ENCODE measurements around the gene PBRM1. TPM values are rescaled to one million over a fixed set of nuclear protein-coding genes. Genes with fewer than 3 reads are reported as not detected.

Gene PBRM1
- total RNA-seq, 1 donor from 2014 or later: 66.3 TPM

DNA sequence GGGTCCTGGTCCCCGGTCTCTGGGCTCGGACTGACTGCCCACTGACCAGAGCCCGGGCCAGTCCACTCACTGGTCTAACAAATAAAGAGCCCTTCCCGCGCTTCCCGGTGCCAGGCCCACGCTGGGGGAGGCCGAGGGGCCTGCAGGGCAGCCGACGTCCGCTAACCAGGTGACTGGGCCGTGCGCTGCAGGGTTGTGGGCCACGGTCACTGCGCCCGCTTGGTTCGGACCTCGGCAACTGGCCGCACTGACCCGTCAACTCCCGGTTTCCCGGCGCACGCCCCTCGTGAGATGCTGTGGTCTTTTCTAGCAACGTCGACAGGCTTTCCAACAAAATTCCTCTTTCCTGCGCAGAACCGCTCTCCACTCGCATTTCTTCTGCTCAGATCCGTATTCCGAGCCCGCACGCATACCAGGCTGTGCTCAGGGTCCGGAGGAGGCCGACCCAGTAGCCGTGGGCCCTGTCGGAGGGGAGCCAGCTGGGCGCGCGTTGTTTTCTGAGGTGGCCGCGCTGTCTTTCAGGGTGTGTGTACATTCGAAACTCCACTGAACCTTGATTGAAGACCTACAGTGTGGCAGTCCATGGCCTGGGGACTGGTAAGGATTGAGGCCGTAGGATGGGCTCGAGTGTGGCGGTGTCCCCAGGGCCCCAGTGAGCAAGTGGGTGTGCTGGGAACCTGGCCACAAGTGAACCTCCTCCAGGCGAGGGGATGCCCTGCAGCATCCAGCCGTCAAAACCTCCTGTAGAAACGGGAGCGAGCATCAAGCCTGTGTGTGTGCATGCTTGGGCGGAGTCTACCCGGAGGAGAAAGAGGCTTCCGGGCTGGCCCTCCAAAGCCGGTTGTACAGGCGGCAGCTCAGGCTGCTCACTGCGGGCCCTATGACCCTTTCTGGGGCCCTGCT lies 151.2 kb downstream of the PBRM1 start:
- Mint-ChIP-seq H3K27me3 (ENCODE audit: low read depth) (no peaks in the 10 kb centered on the region), H3K4me1 (ENCODE audit: low read depth) (peaks cover 33% of the 10 kb centered on the region), H3K9me3 (no peaks in the 10 kb centered on the region), H3K27ac (peak overlapping the region; percentile 65), H3K4me3 (ENCODE audit: low read depth) (peak overlapping the region; percentile 83), H3K36me3 (ENCODE audit: low read depth) (peaks cover 29% of the 10 kb centered on the region)
- DNase-seq (ENCODE audit: low spot score): no peak
- intact Hi-C loops (cut with micrococcal nuclease): loop anchor here (5.0 to 10.0 kb wide), 3 partner anchors 153 to 480 kb away; partner anchors contain the start of genes DUSP7, GNL3, PBRM1 and STIMATE

DNA sequence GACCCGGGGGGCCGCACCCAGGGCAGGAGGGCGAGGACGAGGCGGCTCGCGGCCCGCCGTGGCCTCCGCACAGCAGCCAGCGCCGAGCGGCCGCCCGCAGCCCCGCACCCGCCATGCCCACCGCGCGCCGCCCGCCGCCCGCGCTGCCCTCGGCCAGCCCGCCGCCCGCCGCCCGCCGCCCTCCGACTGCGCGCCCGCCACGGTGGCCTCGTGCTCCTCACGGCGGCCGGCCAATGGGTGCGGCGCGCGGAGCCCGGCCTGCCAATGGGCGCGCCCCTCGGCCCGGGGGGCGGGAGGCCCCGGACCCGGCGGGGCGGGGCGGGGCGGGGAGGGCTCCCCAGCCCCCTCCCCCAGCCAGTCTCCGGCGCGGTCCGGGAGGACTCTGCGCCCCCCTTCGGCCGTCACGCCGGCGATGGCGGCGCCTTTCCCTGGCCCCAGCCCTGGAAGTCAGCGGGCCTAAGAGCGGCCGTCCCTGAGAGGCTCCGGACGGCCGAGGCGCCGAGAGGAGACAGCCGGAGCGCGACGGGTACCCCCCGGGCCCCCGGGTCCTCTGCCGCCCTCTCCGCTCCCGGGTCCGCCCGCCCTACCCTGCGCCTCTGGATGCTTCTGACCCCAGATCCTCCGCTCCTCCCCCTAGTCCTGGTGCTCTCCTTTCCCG lies 152.0 kb downstream of the PBRM1 start, which contains the start of gene NT5DC2:
TSS of gene NT5DC2 (minus strand) at position 235 of the 658 bp plus-strand sequence. CDS start at position 115, 120 bp downstream.
- H3K9me3 Mint-ChIP-seq: no peaks in the 10 kb centered on the region
- DNase-seq (ENCODE audit: low spot score): peak; percentile 60
- H3K36me3 Mint-ChIP-seq (ENCODE audit: low read depth): peaks cover 22% of the 10 kb centered on the region
- peak within 1 kb of the TSS; percentile 65 for H3K27ac Mint-ChIP-seq
- intact Hi-C loops (cut with micrococcal nuclease): loop anchor here (10.0 kb wide), 2 partner anchors 361 to 479 kb away; partner anchors contain the start of genes DUSP7 and STIMATE
- H3K4me3 Mint-ChIP-seq (ENCODE audit: low read depth): peak within 1 kb of the TSS; percentile 83
- H3K4me1 Mint-ChIP-seq (ENCODE audit: low read depth): peaks cover 26% of the 10 kb centered on the region
- H3K27me3 Mint-ChIP-seq (ENCODE audit: low read depth): no peaks in the 10 kb centered on the region

DNA sequence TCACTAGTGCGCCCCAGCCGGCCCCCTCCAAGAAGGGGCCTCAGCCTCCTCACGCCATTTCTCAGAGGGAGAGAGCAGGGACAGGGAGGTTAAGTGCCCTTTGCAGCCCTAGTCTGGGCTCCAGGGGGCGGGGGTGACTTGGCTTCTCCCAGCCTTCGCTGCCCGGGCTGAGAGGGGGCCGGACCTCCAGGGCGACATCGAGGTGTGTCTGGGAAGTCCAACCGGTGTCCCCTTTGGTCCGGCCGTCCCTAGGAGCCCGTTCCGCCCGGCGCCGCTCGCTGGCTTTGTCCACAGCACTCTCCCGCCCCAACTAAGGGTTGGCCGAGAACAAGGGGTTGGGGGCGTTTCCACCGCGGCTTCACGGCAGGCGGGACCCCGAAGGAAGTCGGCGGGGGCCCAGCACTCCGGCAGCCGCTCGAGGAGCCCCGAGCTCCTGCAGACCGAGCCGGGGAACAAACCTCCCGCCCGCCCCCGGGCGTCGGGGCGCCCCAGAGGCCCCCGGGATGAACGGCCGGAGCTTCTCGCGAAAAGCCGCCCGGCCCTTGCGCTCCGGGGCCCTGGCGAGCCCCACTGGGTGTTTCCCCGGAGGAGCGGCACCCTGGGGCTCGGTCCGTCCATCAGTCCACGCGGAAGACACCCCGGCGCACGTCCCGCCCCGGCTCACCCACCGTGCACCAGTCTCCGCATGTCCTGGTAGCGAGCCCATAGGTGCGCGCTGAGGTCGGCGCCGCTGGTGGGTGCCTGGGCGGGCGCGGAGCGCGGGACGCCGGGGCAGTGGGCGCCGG lies 152.7 kb downstream of the PBRM1 start:
- peaks cover 21% of the 10 kb centered on the region for H3K36me3 Mint-ChIP-seq (ENCODE audit: low read depth)
- H3K4me3 Mint-ChIP-seq (ENCODE audit: low read depth): peak overlapping the region; percentile 80
- H3K9me3 Mint-ChIP-seq: no peaks in the 10 kb centered on the region
- intact Hi-C loops (cut with micrococcal nuclease): loop anchor here (10.0 kb wide), 2 partner anchors 362 to 478 kb away; partner anchors contain the start of genes DUSP7 and STIMATE
- no peak for DNase-seq (ENCODE audit: low spot score)
- H3K4me1 Mint-ChIP-seq (ENCODE audit: low read depth): peaks cover 23% of the 10 kb centered on the region
- H3K27me3 Mint-ChIP-seq (ENCODE audit: low read depth): no peaks in the 10 kb centered on the region
- H3K27ac Mint-ChIP-seq: no peak overlapping the region

DNA sequence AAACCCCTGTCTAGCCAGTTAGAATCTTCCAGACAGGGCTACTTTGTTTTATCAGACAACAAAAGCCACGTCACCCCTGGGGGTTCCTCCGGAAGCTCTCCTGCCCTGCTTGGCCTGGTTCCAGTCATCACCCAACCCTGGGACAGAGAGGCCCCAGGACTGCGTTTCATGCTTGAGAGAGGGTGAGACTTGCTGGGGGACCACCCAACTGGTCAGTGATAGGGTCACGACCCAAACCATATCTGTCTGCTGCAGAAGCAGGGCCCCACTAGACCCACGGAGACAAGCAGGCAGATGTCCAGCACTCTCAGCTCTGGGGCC lies 153.2 kb downstream of the PBRM1 start:
- Mint-ChIP-seq H3K27me3 (ENCODE audit: low read depth) (no peaks in the 10 kb centered on the region), H3K4me1 (ENCODE audit: low read depth) (peaks cover 17% of the 10 kb centered on the region), H3K4me3 (ENCODE audit: low read depth) (peak overlapping the region; percentile 80), H3K36me3 (ENCODE audit: low read depth) (peaks cover 21% of the 10 kb centered on the region), H3K27ac (no peak overlapping the region), H3K9me3 (no peaks in the 10 kb centered on the region)
- DNase-seq (ENCODE audit: low spot score): no peak
- intact Hi-C loops (cut with micrococcal nuclease): loop anchor here (10.0 kb wide), 2 partner anchors 362 to 478 kb away; partner anchors contain the start of genes DUSP7 and STIMATE

DNA sequence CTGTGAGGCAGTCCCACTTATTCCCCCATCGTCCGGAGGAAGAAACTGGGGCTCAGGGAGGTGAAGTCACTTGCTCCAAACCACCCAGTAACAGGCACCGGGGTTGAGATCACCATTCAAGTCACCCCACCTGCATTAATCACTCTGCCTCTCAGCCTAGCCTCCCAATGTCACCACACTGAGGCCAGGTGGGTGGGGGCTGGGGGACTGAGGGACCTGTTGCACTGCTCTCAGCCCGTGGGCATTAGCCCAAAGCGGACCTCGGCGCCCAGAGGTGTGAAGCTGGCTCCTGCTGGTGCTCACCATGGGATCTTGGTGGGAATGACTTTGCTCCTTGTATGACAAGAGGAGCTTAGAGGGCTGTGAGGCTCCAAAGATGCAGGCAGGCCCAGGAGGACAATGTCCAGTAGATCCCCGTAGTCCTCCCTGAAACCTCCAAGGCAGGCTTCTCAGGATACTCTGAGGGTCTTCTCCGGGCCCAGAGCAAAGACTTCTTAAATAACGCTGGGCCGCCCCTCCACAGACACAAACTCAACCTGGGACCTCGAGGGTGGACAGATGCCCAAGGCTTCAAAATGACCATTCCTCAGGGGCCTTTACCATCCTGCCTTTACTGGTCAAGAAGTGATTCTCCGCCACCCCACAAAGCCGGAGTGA lies 153.7 kb downstream of the PBRM1 start:
- no peaks in the 10 kb centered on the region for H3K27me3 Mint-ChIP-seq (ENCODE audit: low read depth)
- peak overlapping the region; percentile 80 for H3K4me3 Mint-ChIP-seq (ENCODE audit: low read depth)
- H3K4me1 Mint-ChIP-seq (ENCODE audit: low read depth): peaks cover 14% of the 10 kb centered on the region
- H3K9me3 Mint-ChIP-seq: no peaks in the 10 kb centered on the region
- H3K27ac Mint-ChIP-seq: no peak overlapping the region
- DNase-seq (ENCODE audit: low spot score): no peak
- peaks cover 22% of the 10 kb centered on the region for H3K36me3 Mint-ChIP-seq (ENCODE audit: low read depth)
- intact Hi-C loops (cut with micrococcal nuclease): loop anchor here (10.0 kb wide), 2 partner anchors 363 to 477 kb away; partner anchors contain the start of genes DUSP7 and STIMATE

DNA sequence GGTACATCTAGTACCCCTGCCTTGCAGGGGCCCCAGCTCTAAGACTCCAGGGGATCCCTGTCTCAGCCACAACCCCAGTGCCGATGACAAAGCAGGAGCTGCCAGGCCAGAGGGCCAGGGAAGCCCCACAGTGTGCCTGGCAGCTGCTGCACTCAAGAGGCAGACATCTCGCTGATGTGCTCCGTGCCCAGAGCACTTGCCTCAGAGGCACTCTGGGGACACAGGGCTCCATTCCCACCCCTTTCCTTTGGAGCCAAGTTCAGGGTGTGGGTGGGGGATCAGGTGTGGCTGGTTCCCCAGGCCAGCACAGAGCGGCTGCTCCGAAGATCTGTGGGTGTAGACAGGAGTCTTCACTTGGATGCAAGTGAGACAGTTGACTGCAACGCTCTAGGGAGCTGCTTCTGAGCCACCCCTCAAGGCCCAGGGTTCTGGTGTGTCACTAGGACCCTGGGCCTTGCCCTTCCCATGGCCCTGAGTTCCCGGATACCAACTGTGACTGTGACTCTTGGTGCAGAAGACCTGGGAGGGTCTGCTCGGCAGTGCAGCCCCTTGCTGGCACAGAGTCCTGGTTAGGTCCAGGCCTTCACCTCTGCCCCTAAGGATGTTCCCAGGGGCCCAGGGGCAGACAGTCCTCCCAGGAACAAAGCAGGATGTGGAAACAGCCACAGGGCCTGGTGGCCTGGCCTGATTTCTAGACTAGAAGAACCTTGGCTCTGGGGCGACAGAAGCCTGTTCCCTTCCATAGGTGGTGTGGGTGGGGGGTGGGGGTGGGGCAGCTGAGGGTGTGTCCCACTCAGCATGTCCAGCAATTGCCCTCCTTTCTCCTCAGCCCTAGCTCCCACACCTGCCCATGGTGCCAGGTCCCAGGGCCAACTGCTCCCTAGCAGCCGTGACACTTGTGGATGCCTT lies 154.5 kb downstream of the PBRM1 start:
- DNase-seq (ENCODE audit: low spot score): no peak
- intact Hi-C loops (cut with micrococcal nuclease): loop anchor here (10.0 kb wide), 2 partner anchors 364 to 476 kb away; partner anchors contain the start of genes DUSP7 and STIMATE
- H3K36me3 Mint-ChIP-seq (ENCODE audit: low read depth): peaks cover 17% of the 10 kb centered on the region
- H3K27ac Mint-ChIP-seq: no peak overlapping the region
- H3K4me1 Mint-ChIP-seq (ENCODE audit: low read depth): peaks cover 12% of the 10 kb centered on the region
- H3K4me3 Mint-ChIP-seq (ENCODE audit: low read depth): no peak overlapping the region
- no peaks in the 10 kb centered on the region for H3K27me3 Mint-ChIP-seq (ENCODE audit: low read depth)
- no peaks in the 10 kb centered on the region for H3K9me3 Mint-ChIP-seq

DNA sequence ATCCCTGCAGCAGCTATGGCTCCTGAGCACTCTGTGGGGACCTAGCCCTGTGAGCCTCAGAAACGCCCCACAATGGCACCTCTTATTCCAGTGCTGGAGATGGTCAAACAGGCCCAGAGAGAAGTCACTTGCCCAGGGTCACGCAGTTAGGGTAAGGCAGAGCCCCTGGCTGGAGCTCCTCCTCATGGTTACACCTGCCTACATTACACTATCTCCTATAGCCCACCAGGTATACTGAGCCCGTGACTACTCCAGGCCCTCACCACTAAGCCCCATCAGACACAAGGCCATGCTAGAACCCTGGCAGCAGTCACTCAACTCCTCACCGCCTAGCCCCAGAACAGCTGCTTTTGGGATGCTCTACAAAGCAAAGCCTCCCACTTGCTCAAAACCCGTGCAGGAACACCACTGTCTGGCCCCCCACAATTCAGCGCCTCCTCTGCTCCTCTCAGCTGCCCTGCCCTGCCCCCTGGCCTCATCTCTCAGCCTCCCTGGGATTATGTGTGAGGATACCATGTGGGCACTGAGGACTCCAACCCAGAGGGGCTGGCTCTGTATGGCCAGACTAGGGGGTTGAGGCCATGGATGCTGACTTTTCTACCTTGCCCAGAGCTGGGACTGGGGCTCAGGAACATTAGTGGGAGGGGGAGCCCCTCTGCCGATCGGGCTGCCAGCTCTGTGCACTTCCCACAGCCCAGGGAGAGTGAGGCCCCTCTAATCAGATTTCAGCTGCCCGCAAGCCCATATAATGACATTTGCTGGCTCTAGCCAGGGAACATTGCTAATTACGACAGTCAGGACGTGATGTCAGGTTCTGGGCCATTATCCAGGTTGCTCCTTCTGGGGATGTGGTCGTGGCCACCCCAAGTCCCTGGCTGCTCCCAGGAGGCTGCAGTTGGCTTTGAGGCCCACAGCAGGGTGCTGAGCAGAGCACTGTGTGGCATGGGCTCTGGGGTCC lies 156.1 kb downstream of the PBRM1 start:
- no peak overlapping the region for H3K4me3 Mint-ChIP-seq (ENCODE audit: low read depth)
- peaks cover 17% of the 10 kb centered on the region for H3K36me3 Mint-ChIP-seq (ENCODE audit: low read depth)
- DNase-seq (ENCODE audit: low spot score): no peak
- no peaks in the 10 kb centered on the region for H3K27me3 Mint-ChIP-seq (ENCODE audit: low read depth)
- intact Hi-C loops (cut with micrococcal nuclease): loop anchor here (10.0 kb wide), 2 partner anchors 365 to 475 kb away; partner anchors contain the start of genes DUSP7 and STIMATE
- peaks cover 6% of the 10 kb centered on the region for H3K4me1 Mint-ChIP-seq (ENCODE audit: low read depth)
- H3K9me3 Mint-ChIP-seq: no peaks in the 10 kb centered on the region
- H3K27ac Mint-ChIP-seq: no peak overlapping the region

DNA sequence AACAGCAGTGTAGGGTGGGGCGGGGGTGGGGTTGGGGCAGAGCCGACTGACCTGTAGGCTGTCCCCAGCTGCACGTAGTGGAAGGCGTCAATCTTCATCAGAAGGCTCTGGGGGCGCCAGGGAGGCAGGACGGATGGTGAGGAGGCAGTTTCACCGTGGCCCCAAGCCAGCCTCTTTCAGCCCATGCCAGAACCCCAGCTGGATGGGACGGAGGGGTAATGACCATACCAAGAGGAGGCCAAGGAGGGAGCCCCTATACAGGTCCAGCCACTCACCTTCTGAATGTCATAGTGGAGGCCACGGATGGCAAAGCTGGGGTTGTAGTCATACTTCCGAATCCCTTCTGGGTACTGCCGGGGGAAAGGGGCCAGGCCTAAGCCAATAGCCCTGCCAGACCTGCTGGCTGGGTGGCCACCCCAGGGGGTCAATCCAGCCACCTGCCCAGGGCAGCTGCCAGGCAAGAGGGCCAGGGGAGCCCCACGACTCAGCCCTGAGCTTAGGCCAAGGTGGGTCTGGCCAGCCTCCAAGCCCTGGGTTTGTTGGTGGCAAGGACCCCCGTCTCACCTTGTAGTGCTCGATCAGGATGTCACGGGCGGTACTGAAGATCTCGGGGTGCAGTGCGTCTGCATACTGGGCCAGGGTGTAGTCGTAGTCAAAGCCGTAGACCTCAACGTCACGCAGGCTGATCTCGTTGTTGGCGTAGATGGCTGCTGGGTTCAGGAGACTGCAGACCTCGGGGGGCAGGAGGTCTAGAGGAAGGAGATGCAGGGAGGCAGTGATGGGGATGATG lies 156.9 kb downstream of the PBRM1 start:
- no peak overlapping the region for H3K4me3 Mint-ChIP-seq (ENCODE audit: low read depth)
- no peak overlapping the region for H3K27ac Mint-ChIP-seq
- no peaks in the 10 kb centered on the region for H3K9me3 Mint-ChIP-seq
- peaks cover 5% of the 10 kb centered on the region for H3K4me1 Mint-ChIP-seq (ENCODE audit: low read depth)
- no peak for DNase-seq (ENCODE audit: low spot score)
- intact Hi-C loops (cut with micrococcal nuclease): no loop called here
- H3K36me3 Mint-ChIP-seq (ENCODE audit: low read depth): peaks cover 17% of the 10 kb centered on the region
- no peaks in the 10 kb centered on the region for H3K27me3 Mint-ChIP-seq (ENCODE audit: low read depth)

DNA sequence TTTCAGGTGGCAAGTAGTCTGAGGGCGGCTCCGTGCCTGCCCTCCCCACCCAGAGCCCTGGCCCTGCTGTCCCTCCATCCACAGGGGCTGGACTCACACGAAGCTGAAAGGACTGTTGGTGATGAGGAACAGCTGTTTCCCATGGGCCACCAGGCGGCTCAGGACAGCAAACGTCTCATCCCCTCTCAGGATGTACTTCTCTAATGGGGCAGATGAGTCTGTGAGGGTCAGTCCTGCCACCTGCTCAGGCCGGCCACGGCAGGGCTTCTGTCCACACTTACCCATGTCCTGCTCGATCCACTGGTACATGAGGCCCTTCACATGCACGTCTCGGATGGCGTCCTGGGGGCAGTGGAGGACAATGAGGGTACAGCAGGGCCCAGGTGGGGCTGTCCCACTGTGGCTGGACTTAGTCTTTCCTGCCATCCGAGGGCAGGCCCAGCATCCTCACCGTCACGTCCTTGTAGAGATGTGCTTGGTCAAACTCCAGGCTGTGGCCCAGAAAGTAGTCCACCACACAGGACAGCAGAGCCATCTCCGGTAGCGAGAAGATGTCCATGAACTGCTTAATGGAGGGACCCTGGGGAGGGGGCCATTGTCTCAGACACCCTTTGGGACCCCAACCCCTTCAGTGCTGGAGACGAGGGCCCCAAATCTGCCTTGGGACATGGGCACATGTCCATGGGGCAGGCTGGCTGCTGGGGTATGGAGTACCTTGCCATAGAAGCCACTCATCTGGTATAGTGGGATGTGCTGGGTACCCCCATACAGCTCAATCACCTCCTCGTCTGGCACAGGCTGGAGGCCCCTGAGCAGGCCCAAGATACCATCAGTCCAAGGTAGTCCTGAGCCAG lies 157.8 kb downstream of the PBRM1 start:
- Mint-ChIP-seq H3K4me3 (ENCODE audit: low read depth) (no peak overlapping the region), H3K27ac (no peak overlapping the region), H3K36me3 (ENCODE audit: low read depth) (peaks cover 17% of the 10 kb centered on the region), H3K27me3 (ENCODE audit: low read depth) (no peaks in the 10 kb centered on the region), H3K4me1 (ENCODE audit: low read depth) (peaks cover 5% of the 10 kb centered on the region), H3K9me3 (no peaks in the 10 kb centered on the region)
- no peak for DNase-seq (ENCODE audit: low spot score)
- intact Hi-C loops (cut with micrococcal nuclease): no loop called here
